K562 (cell line): ENCODE measurements around the gene SLC4A3.

Source experiments
- EP300 ChIP-seq: IDR thresholded peaks from 2 replicates; pipeline ENCODE4 v1.6.1; 2012; ENCODE audit warnings: low read length, improper control_type of control experiment
- ETS2 ChIP-seq: IDR thresholded peaks from 2 replicates; pipeline ENCODE4 v1.6.1; 2016; ENCODE audit warnings: borderline replicate concordance, missing genetic modification characterization, mild to moderate bottlenecking, moderate library complexity, missing compliant biosample characterization; ENCODE audit not compliant: poor library complexity, severe bottlenecking
- MEF2A ChIP-seq: IDR thresholded peaks from 2 replicates; pipeline ENCODE4 v1.6.1; 2011; ENCODE audit warnings: low read depth, mild to moderate bottlenecking, low read length, moderate library complexity; ENCODE audit not compliant: control insufficient read depth
- PHB2 ChIP-seq: fragments of 450-650 bp; IDR thresholded peaks from 2 replicates; pipeline ENCODE4 v1.6.1; 2017; ENCODE audit warnings: low read depth

DNA sequence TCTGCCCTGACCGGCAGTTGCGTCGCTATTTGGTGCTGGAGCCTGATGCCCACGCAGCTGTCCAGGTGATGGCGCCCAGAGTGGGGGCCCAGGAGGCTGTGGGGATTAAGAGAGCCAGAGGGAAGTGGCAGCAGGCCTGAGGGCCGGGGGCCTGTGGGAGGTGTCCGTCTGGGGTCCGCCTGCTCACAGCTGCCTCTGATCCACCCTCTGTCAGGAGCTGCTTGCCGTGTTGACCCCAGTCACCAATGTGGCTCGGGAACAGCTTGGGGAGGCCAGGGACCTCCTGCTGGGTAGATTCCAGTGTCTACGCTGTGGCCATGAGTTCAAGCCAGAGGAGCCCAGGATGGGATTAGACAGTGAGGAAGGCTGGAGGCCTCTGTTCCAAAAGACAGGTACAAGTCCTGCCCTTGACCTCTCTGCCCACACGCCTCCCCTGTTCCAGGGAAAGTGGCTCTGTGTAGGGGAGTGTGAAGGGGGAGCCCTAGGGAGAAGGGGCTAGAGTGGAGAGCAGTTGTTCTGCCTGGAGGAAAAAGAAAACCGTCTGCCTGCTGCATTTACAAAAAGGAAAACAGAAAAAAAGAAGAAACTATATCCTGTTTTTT, 18.2 kb upstream of the SLC4A3 start:
- TF ChIP-seq MEF2A, result no peak
- no peak for TF ChIP-seq PHB2
- TF ChIP-seq EP300, result no peak
- TF ChIP-seq ETS2, result no peak
